A673 (cell line): ENCODE data around the gene ROPN1.
"Not testable (repeated sequence)": the region's sequence is repeated elsewhere in the genome, so short reads cannot be mapped to it uniquely, and the experiment has no call there.

Experiments
- CTCF ChIP-seq: fragments of 300-800, 200-600 bp; sonication (generic); conservative IDR thresholded peaks from 2 replicates; pipeline ENCODE4 v1.5.1; 2017; ENCODE audit warnings: low read depth, mild to moderate bottlenecking, antibody characterized with exemption, low read length, moderate library complexity, mixed read lengths
- EZH2 ChIP-seq: fragments of 200-600 bp; sonication (generic); IDR thresholded peaks from 2 replicates; pipeline ENCODE4 v1.6.1; 2017; ENCODE audit warnings: borderline replicate concordance, low read depth, mild to moderate bottlenecking, mixed read lengths, antibody characterized with exemption, low read length; ENCODE audit not compliant: poor library complexity, severe bottlenecking

- TF ChIP-seq CTCF, result peak; percentile 42; the same call in 1 of the 2 replicates
- not testable (repeated sequence) for TF ChIP-seq EZH2
These were observed 24.6 kb upstream of the ROPN1 start for GRCh38 chr3:124016483-124016882.
